Neuronal stem cell (in vitro differentiated cells): ENCODE results near the gene GLIS1.

Source experiments
- DNase-seq: peaks from one replicate; pipeline ENCODE4 v3.0.0-alpha.2; 2013; ENCODE audit warnings: low spot score
- H2AFZ ChIP-seq: one replicate; pipeline ENCODE4 v1.6.1; 2013; ENCODE audit warnings: mild to moderate bottlenecking, low read length, inconsistent platforms
- H2AK5ac ChIP-seq: 2 replicates; pipeline ENCODE4 v1.6.1; 2013; ENCODE audit warnings: low read depth, mild to moderate bottlenecking, inconsistent platforms, low read length, moderate library complexity, mixed read lengths
- H2BK120ac ChIP-seq: 2 replicates; pipeline ENCODE4 v1.6.1; 2013; ENCODE audit warnings: low read depth, mild to moderate bottlenecking, inconsistent platforms, low read length, moderate library complexity, mixed read lengths
- H2BK12ac ChIP-seq: one replicate; pipeline ENCODE4 v1.6.1; 2013; ENCODE audit warnings: low read length, inconsistent platforms
- H2BK15ac ChIP-seq: 2 replicates; pipeline ENCODE4 v1.6.1; 2013; ENCODE audit warnings: mild to moderate bottlenecking, low read length, inconsistent platforms, mixed read lengths
- H2BK5ac ChIP-seq: one replicate; pipeline ENCODE4 v1.6.1; 2013; ENCODE audit warnings: inconsistent platforms, mild to moderate bottlenecking, low read length, moderate library complexity
- H3K14ac ChIP-seq: one replicate; pipeline ENCODE4 v1.6.1; 2013; ENCODE audit warnings: low read length, inconsistent platforms
- H3K18ac ChIP-seq: 2 replicates; pipeline ENCODE4 v1.6.1; 2013; ENCODE audit warnings: low read length, inconsistent platforms
- H3K23ac ChIP-seq: 2 replicates; pipeline ENCODE4 v1.6.1; 2013; ENCODE audit warnings: low read depth, mild to moderate bottlenecking, mixed read lengths, low read length, inconsistent platforms; ENCODE audit not compliant: poor library complexity
- H3K27ac ChIP-seq: replicated peaks from 3 replicates; pipeline ENCODE4 v1.5.1; 2013; ENCODE audit warnings: low read length, inconsistent platforms
- H3K27me3 ChIP-seq, 3 experiments: 2 replicates each; pipeline ENCODE4 v1.6.1; 2013; ENCODE audit warnings: low read length in 3 of 3, mild to moderate bottlenecking in 2 of 3, inconsistent platforms in 1 of 3, low read depth in 1 of 3, mixed read lengths in 1 of 3, moderate library complexity in 1 of 3; ENCODE audit not compliant: control insufficient read depth in 3 of 3, insufficient read depth in 3 of 3
- H3K36me3 ChIP-seq, 2 donors: replicated peaks in 1 of 2; 2 replicates each; pipeline ENCODE4 v1.6.1; 2013; ENCODE audit warnings: low read length in 2 of 2; ENCODE audit not compliant: control insufficient read depth in 2 of 2, insufficient read depth in 2 of 2
- H3K4ac ChIP-seq: 2 replicates; pipeline ENCODE4 v1.6.1; 2013; ENCODE audit warnings: inconsistent platforms, mild to moderate bottlenecking, low read length, moderate library complexity
- H3K4me1 ChIP-seq, 2 donors: 1 replicate in 1 of 2; 2 replicates in 1 of 2; pipeline ENCODE4 v1.6.1; 2013; ENCODE audit warnings: low read length in 2 of 2, low read depth in 1 of 2; ENCODE audit not compliant: control insufficient read depth in 2 of 2, insufficient read depth in 1 of 2
- H3K4me2 ChIP-seq: one replicate; pipeline ENCODE4 v1.6.1; 2013; ENCODE audit warnings: mild to moderate bottlenecking, low read length, inconsistent platforms; ENCODE audit not compliant: insufficient read depth, poor library complexity, severe bottlenecking
- H3K4me3 ChIP-seq, 2 donors: 2 replicates each; pipeline ENCODE4 v1.5.1; 2013; ENCODE audit warnings: low read length in 2 of 2, mild to moderate bottlenecking in 2 of 2, inconsistent platforms in 1 of 2, moderate library complexity in 1 of 2
- H3K79me1 ChIP-seq: one replicate; pipeline ENCODE4 v1.6.1; 2013; ENCODE audit warnings: low read depth, mild to moderate bottlenecking, inconsistent platforms, low read length, moderate library complexity
- H3K9ac ChIP-seq: one replicate; pipeline ENCODE4 v1.6.1; 2013; ENCODE audit warnings: mild to moderate bottlenecking, low read depth, low read length, inconsistent platforms; ENCODE audit not compliant: poor library complexity
- H3K9me3 ChIP-seq, 2 donors: replicated peaks in 1 of 2; 2 replicates each; pipeline versions ENCODE3 to v1.6.1; 2013; ENCODE audit warnings: low read length in 2 of 2, mild to moderate bottlenecking in 2 of 2, inconsistent platforms in 1 of 2, low read depth in 1 of 2, mixed read lengths in 1 of 2, moderate library complexity in 1 of 2; ENCODE audit not compliant: control insufficient read depth in 2 of 2, insufficient read depth in 1 of 2
- H4K8ac ChIP-seq: one replicate; pipeline ENCODE4 v1.6.1; 2013; ENCODE audit warnings: low read depth, mild to moderate bottlenecking, inconsistent platforms, low read length, moderate library complexity
- H4K91ac ChIP-seq: one replicate; pipeline ENCODE4 v1.6.1; 2013; ENCODE audit warnings: low read length, low read depth, mild to moderate bottlenecking, inconsistent platforms; ENCODE audit not compliant: poor library complexity
- WGBS, 2 donors: extraction: QIAGEN DNeasy Blood & Tissue Kit; methylation state at CpG; one replicate each; pipeline ENCODE4 v1.1.7; 2013; ENCODE audit warnings: missing lambda C conversion rate in 2 of 2, mixed read lengths in 1 of 2; ENCODE audit not compliant: insufficient read length in 2 of 2, insufficient replicate concordance in 1 of 2; ENCODE audit errors: extremely low coverage in 2 of 2; 5-methylcytosine and 5-hydroxymethylcytosine counted together

Gene GLIS1

GRCh38 chr1:53605181-53605580 is 133.8 kb downstream of the GLIS1 start:
- Histone ChIP-seq H3K18ac (peak overlapping the region; percentile 82), H2AFZ (no peak overlapping the region)
- DNase-seq: no peak

GRCh38 chr1:53604291-53604919 is 134.6 kb downstream of the GLIS1 start:
- Histone ChIP-seq H3K36me3 (no peaks in the 10 kb centered on the region), H3K4me1 (peaks cover 0 to 4% of the 10 kb centered on the region in 2 donors), H3K9me3 (peaks cover 0 to 2% of the 10 kb centered on the region in 2 donors), H3K27me3 (peaks cover 0 to 27% (median 0%) of the 10 kb centered on the region in 3 experiments), H3K23ac (no peak overlapping the region), H2AFZ (no peak overlapping the region), H2BK15ac (no peak overlapping the region), H3K79me1 (no peaks in the 10 kb centered on the region), H2BK5ac (no peak overlapping the region), H4K8ac (no peak overlapping the region), H3K4me2 (no peak overlapping the region), H3K4ac (no peak overlapping the region), H4K91ac (no peak overlapping the region), H3K14ac (no peak overlapping the region), H3K4me3 (no peak overlapping the region), H2AK5ac (no peak overlapping the region), H3K27ac (no peak overlapping the region), H2BK12ac (no peak overlapping the region), H3K9ac (no peak overlapping the region), H3K18ac (no peak overlapping the region), H2BK120ac (no peak overlapping the region)
- no CpG with 5 or more reads among the region's 5 CpGs for WGBS, 2 donors
- DNase-seq: no peak

More at GRCh38 chr1:53605181-53605580, 133.8 kb downstream of the GLIS1 start:
- Histone ChIP-seq H2BK15ac (peak overlapping the region; percentile 54), H2AK5ac (peak overlapping the region; percentile 18), H3K4ac (peak overlapping the region; percentile 46), H3K27ac (no peak overlapping the region), H3K79me1 (no peaks in the 10 kb centered on the region), H3K4me2 (no peak overlapping the region), H3K9ac (peak overlapping the region; percentile 73), H2BK5ac (no peak overlapping the region), H3K36me3 (no peaks in the 10 kb centered on the region), H3K23ac (peak overlapping the region; percentile 69), H4K8ac (no peak overlapping the region), H3K14ac (peak overlapping the region; percentile 60), H2BK120ac (no peak overlapping the region), H3K4me1 (peaks cover 0 to 4% of the 10 kb centered on the region in 2 donors), H4K91ac (no peak overlapping the region), H3K4me3 (peak overlapping the region in 1 of 2 donors; percentile 8), H3K27me3 (peaks cover 0 to 25% (median 0%) of the 10 kb centered on the region in 3 experiments), H2BK12ac (no peak overlapping the region), H3K9me3 (peaks cover 0 to 2% of the 10 kb centered on the region in 2 donors)
- WGBS, 2 donors: no CpG with 5 or more reads among the region's 8 CpGs

GRCh38 chr1:53603431-53603830 is 135.5 kb downstream of the GLIS1 start:
- Histone ChIP-seq H2BK5ac (no peak overlapping the region), H4K8ac (no peak overlapping the region), H3K9ac (no peak overlapping the region), H3K4ac (no peak overlapping the region), H2BK120ac (no peak overlapping the region), H3K27me3 (peaks cover 0 to 32% (median 0%) of the 10 kb centered on the region in 3 experiments), H4K91ac (no peak overlapping the region), H3K27ac (no peak overlapping the region), H3K36me3 (no peaks in the 10 kb centered on the region), H3K79me1 (no peaks in the 10 kb centered on the region), H2AK5ac (no peak overlapping the region), H2BK15ac (no peak overlapping the region), H3K4me2 (no peak overlapping the region), H3K9me3 (peaks cover 0 to 2% of the 10 kb centered on the region in 2 donors), H3K14ac (no peak overlapping the region), H3K4me1 (peaks cover 0 to 4% of the 10 kb centered on the region in 2 donors), H2BK12ac (no peak overlapping the region), H3K23ac (no peak overlapping the region), H3K4me3 (no peak overlapping the region), H3K18ac (no peak overlapping the region), H2AFZ (no peak overlapping the region)
- WGBS, 2 donors: no CpG with 5 or more reads among the region's 6 CpGs
- DNase-seq: no peak

DNA sequence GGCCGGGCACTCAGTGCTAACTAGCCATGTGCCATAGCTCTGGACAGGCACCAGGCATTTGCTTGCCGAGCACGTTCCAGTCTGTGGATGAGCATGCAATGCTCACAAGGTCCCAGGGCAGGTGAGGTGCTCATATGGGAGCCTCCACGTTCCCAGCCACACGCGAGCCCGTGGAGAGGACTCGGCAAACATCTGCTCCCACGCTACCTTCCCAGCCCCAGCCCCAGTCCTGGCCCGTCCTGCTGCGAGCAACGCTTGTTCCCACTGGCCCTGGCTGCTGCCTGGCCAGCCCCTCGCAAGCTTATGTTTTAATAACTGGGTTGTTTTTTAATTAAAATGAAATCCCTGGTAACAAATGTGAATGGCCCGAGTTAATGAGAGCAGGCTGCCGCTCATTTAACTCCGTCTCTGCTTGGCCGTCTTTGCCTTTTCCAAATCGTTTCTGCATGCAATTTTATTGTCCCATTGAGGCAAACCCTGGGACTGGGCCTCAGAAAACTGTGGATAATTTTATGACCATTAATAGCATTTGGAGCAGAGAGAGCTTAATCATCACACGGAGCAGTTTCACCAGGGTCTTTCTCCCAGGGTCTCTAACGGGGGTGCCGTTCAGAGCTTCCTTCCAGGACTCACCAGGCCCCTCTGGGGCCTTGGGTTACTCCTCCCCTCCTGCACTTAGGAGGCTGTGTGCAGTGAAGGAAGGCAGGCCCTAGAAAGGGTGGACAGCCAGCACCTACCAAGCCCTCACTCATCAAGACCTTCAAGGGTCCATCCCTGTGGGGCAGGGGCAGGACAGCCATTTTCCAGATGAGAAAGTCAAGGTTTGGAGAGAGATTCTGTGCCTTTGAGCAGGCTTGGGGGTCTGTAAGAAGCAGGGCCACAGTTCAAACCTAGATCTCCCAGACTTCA is 136.8 kb downstream of the GLIS1 start:
- no peak overlapping the region for H2BK15ac ChIP-seq
- H2AK5ac ChIP-seq: no peak overlapping the region
- no peaks in the 10 kb centered on the region for H3K79me1 ChIP-seq
- H3K14ac ChIP-seq: no peak overlapping the region
- H3K27ac ChIP-seq: no peak overlapping the region
- no peak overlapping the region for H4K8ac ChIP-seq
- H4K91ac ChIP-seq: no peak overlapping the region
- H3K4me1 ChIP-seq: peaks cover 0 to 4% of the 10 kb centered on the region in 2 donors
- no peak for DNase-seq
- WGBS, 2 donors: no CpG with 5 or more reads among the region's 21 CpGs
- no peak overlapping the region for H3K4me2 ChIP-seq
- no peak overlapping the region for H3K4ac ChIP-seq
- no peak overlapping the region for H3K4me3 ChIP-seq
- H2BK5ac ChIP-seq: no peak overlapping the region
- no peak overlapping the region for H3K9ac ChIP-seq
- peaks cover 0 to 32% (median 0%) of the 10 kb centered on the region in 3 experiments for H3K27me3 ChIP-seq
- peak overlapping the region; percentile 34 for H3K23ac ChIP-seq
- H2BK12ac ChIP-seq: no peak overlapping the region
- no peak overlapping the region for H2BK120ac ChIP-seq
- H2AFZ ChIP-seq: no peak overlapping the region
- H3K18ac ChIP-seq: peak overlapping the region; percentile 35
- peaks cover 0 to 2% of the 10 kb centered on the region in 2 donors for H3K9me3 ChIP-seq
- H3K36me3 ChIP-seq: no peaks in the 10 kb centered on the region
